ENCODE measurements around the gene MED15. TPM values are rescaled to one million over a fixed set of nuclear protein-coding genes. Genes with fewer than 3 reads are reported as not detected.

The MED15 gene
- total and polyA plus RNA-seq, 2 of the 4 experiments (the other 2 are of a cell fraction), result 19.0 to 68.8 TPM

GRCh38 chr22:20606041-20606783, 98.8 kb downstream of the MED15 start:
- H4K91ac ChIP-seq (ENCODE audit: insufficient read depth, low read depth, low read length), result no peak overlapping the region
- TF ChIP-seq FOS (IDR thresholded peaks at IDR 0.05; ENCODE audit: low read depth, low read length) (no peak), CTCF (conservative IDR thresholded peaks at IDR 0.05; ENCODE audit: low read depth, low read length) (peak; percentile 72), CHD1 (IDR thresholded peaks at IDR 0.05; ENCODE audit: low read depth, low read length) (no peak), POLR2A (IDR thresholded peaks at IDR 0.05; ENCODE audit: low read depth, low read length) (no peak), CEBPB (IDR thresholded peaks at IDR 0.05; ENCODE audit: low read depth, low read length) (peak; percentile 83), MAZ (IDR thresholded peaks at IDR 0.05; ENCODE audit: borderline replicate concordance, low read depth, low read length) (no peak), RFX5 (IDR thresholded peaks at IDR 0.05; ENCODE audit: low read depth, low read length) (no peak), RAD21 (IDR thresholded peaks at IDR 0.05; ENCODE audit: low read length) (peak; percentile 76), USF2 (IDR thresholded peaks at IDR 0.05; ENCODE audit: low read depth, low read length) (0 out of 2 replicates have a peak, but pooled peaks have one; percentile 16), ELK1 (IDR thresholded peaks at IDR 0.05; ENCODE audit: borderline replicate concordance, low read depth, low read length) (no peak), MXI1 (IDR thresholded peaks at IDR 0.05; ENCODE audit: borderline replicate concordance, low read depth, low read length) (no peak), NFE2L2 (IDR thresholded peaks at IDR 0.05; ENCODE audit: low read depth, low read length) (no peak), BHLHE40 (IDR thresholded peaks at IDR 0.05; ENCODE audit: low read depth, low read length) (no peak), MAFK (IDR thresholded peaks at IDR 0.05; ENCODE audit: low read depth, low read length) (no peak), SMC3 (IDR thresholded peaks at IDR 0.05; ENCODE audit: low read depth, low read length) (peak; percentile 83)

More at GRCh38 chr22:20606041-20606783, 98.8 kb downstream of the MED15 start:
- Histone ChIP-seq H4K5ac (ENCODE audit: low read depth, low read length) (no peak overlapping the region), H3K18ac (ENCODE audit: low read depth, low read length) (no peak overlapping the region), H2BK20ac (ENCODE audit: low read depth, low read length) (no peak overlapping the region), H3K36me3 (ENCODE audit: control insufficient read depth, insufficient read depth, low read length) (no peaks in the 10 kb centered on the region), H3K23ac (ENCODE audit: low read depth, low read length) (no peak overlapping the region), H2BK5ac (ENCODE audit: low read depth, low read length, poor library complexity, severe bottlenecking) (no peak overlapping the region), H3K9me1 (ENCODE audit: insufficient read depth, low read length) (no peaks in the 10 kb centered on the region), H3K56ac (ENCODE audit: extremely low read depth, insufficient read depth, low read length) (no peak overlapping the region), H3K4me3 (ENCODE audit: insufficient read depth, low read depth, low read length) (no peak overlapping the region), H3K27me3 (ENCODE audit: control insufficient read depth, insufficient read depth, low read length) (peaks cover 47% of the 10 kb centered on the region), H3K9ac (ENCODE audit: low read depth, low read length) (no peak overlapping the region), H2AK9ac (replicated peaks; ENCODE audit: low read depth, low read length, poor library complexity) (peak overlapping the region; percentile 66), H4K8ac (ENCODE audit: low read depth in 2 of 2, low read length in 2 of 2) (no peak overlapping the region), H3K9me3 (ENCODE audit: control insufficient read depth, insufficient read depth, low read length) (no peaks in the 10 kb centered on the region), H3K27ac (ENCODE audit: insufficient read depth, low read length) (no peak overlapping the region), H4K20me1 (ENCODE audit: insufficient read depth, low read length) (no peaks in the 10 kb centered on the region), H3K79me1 (ENCODE audit: low read depth in 1 of 2, low read length in 2 of 2) (no peaks in the 10 kb centered on the region), H2BK15ac (ENCODE audit: low read depth, low read length) (no peak overlapping the region), H3K4me2 (ENCODE audit: low read depth, low read length) (no peak overlapping the region), H3K14ac (replicated peaks; ENCODE audit: low read depth, low read length) (no peak overlapping the region), H2AFZ (replicated peaks; ENCODE audit: low read length, poor library complexity) (peak overlapping the region; percentile 36), H3K4me1 (ENCODE audit: control insufficient read depth, insufficient read depth, low read length) (no peaks in the 10 kb centered on the region), H3K4ac (ENCODE audit: low read depth, low read length) (no peak overlapping the region), H2AK5ac (ENCODE audit: low read depth, low read length) (no peak overlapping the region), H2BK120ac (ENCODE audit: low read depth, low read length) (no peak overlapping the region)
- dilution Hi-C loops (cut with HindIII; ENCODE audit: low sequenced_read_pairs, unreplicated experiment) (no loop called here), intact Hi-C loops (cut with micrococcal nuclease) (loop anchor here (5.0 kb wide), 1 partner anchor 91 kb away; no protein-coding TSS in a partner anchor), in situ Hi-C loops (cut with MboI; ENCODE audit: low sequenced_read_pairs) (loop anchor here (10.0 kb wide), 1 partner anchor 79 kb away; no protein-coding TSS in a partner anchor)
- ChIA-PET CTCF (no interaction called here), POLR2A (ENCODE audit: unreplicated experiment) (no interaction called here)
- BruUV-seq (replicated peaks), result no TSS peak
- 36% methylated on average over 10 of the region's 13 CpGs; no CpG with 5 or more reads in 1 of the 2 experiments for WGBS, 2 experiments (ENCODE audit: extremely low coverage in 2 of 2, insufficient read length in 1 of 2)
- peak; percentile 88 for ATAC-seq (ENCODE audit: low read depth)
- peak; percentile 59 for DNase-seq

All from IMR-90 (cell line).